Measurements from ENCODE around the gene SPAG6. TPM values are rescaled to one million over a fixed set of nuclear protein-coding genes. Genes with fewer than 3 reads are reported as not detected.

The SPAG6 gene
- total and polyA plus RNA-seq, 9 of the 15 experiments (the other 6 are each of a cell fraction or from before 2014, with no cell fraction given), result 3.5 to 23.1 (median 11.8) TPM

DNA sequence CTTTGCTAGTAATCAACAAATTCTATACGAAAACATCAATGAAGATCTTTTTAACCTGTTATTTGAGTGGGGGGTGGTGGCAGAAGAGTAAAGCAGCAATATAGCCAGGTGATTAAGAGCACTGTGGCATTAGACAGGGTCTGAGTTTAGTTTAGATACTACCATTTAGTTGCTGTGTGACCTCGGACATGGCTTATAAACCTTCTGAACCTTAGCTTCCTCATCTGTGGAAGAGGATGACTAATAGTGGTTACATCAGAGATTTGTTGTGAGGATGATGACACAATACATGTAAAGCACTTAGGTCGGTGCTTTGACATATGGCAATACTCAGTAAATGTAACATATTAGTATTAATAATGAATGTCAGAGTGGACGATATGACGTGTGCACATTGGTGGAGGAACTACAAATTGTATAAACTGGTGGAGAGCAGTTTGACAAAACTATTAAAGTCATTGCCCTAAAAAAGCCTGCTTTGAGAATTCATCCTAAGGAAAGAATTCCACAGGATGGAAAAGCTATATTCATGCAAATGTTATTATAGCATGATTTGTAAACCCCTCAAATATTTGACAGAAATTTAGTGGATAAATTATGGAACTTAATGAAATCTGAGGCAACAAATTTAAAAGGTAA, 24.3 kb downstream of the SPAG6 start (continued):
- no peak for TF ChIP-seq ZFP1 (CRISPR knock-in tag; IDR thresholded peaks at IDR 0.05)
- no peak for TF ChIP-seq ZKSCAN3 (CRISPR knock-in tag; IDR thresholded peaks at IDR 0.05)
- no peak for TF ChIP-seq ELF2 (CRISPR knock-in tag; IDR thresholded peaks at IDR 0.05)
- TF ChIP-seq, protein P1, sequence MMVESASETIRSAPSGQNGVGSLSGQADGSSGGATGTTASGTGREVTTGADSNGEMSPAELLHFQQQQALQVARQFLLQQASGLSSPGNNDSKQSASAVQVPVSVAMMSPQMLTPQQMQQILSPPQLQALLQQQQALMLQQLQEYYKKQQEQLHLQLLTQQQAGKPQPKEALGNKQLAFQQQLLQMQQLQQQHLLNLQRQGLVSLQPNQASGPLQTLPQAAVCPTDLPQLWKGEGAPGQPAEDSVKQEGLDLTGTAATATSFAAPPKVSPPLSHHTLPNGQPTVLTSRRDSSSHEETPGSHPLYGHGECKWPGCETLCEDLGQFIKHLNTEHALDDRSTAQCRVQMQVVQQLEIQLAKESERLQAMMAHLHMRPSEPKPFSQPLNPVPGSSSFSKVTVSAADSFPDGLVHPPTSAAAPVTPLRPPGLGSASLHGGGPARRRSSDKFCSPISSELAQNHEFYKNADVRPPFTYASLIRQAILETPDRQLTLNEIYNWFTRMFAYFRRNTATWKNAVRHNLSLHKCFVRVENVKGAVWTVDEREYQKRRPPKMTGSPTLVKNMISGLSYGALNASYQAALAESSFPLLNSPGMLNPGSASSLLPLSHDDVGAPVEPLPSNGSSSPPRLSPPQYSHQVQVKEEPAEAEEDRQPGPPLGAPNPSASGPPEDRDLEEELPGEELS (CRISPR knock-in tag; IDR thresholded peaks at IDR 0.05; ENCODE audit: borderline replicate concordance), result no peak
- TF ChIP-seq, protein P2, sequence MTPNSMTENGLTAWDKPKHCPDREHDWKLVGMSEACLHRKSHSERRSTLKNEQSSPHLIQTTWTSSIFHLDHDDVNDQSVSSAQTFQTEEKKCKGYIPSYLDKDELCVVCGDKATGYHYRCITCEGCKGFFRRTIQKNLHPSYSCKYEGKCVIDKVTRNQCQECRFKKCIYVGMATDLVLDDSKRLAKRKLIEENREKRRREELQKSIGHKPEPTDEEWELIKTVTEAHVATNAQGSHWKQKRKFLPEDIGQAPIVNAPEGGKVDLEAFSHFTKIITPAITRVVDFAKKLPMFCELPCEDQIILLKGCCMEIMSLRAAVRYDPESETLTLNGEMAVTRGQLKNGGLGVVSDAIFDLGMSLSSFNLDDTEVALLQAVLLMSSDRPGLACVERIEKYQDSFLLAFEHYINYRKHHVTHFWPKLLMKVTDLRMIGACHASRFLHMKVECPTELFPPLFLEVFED (CRISPR knock-in tag; conservative IDR thresholded peaks at IDR 0.05), result no peak
- no peak for TF ChIP-seq PHF21A (IDR thresholded peaks at IDR 0.05; ENCODE audit: borderline replicate concordance, low read depth)
- no peak for TF ChIP-seq SMARCB1 (IDR thresholded peaks at IDR 0.05; ENCODE audit: insufficient read length, low read depth)
- TF ChIP-seq YBX1 (IDR thresholded peaks at IDR 0.05), result no peak
- TF ChIP-seq SMAD3 (CRISPR knock-in tag; conservative IDR thresholded peaks at IDR 0.05), result no peak
- no peak for TF ChIP-seq PCBP2 (IDR thresholded peaks at IDR 0.05; ENCODE audit: low read depth, low read length, poor library complexity, severe bottlenecking)
- TF ChIP-seq, protein P3, sequence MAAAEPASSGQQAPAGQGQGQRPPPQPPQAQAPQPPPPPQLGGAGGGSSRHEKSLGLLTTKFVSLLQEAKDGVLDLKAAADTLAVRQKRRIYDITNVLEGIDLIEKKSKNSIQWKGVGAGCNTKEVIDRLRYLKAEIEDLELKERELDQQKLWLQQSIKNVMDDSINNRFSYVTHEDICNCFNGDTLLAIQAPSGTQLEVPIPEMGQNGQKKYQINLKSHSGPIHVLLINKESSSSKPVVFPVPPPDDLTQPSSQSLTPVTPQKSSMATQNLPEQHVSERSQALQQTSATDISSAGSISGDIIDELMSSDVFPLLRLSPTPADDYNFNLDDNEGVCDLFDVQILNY (CRISPR knock-in tag; IDR thresholded peaks at IDR 0.05), result no peak
- TF ChIP-seq ZNF778 (CRISPR knock-in tag; IDR thresholded peaks at IDR 0.05), result no peak
- no peak for TF ChIP-seq U2AF2 (optimal IDR thresholded peaks at IDR 0.05; ENCODE audit: low read depth, low read length)
- peak; percentile 73; the same call in 1 of the 2 replicates for TF ChIP-seq MTA3 (IDR thresholded peaks at IDR 0.05; ENCODE audit: borderline replicate concordance)
- TF ChIP-seq FOXJ2 (tag; IDR thresholded peaks at IDR 0.05), result no peak
- TF ChIP-seq ZNF668 (CRISPR knock-in tag; IDR thresholded peaks at IDR 0.05), result no peak
- no peak for TF ChIP-seq MTA1 (IDR thresholded peaks at IDR 0.05; ENCODE audit: borderline replicate concordance)
- TF ChIP-seq CSDE1 (IDR thresholded peaks at IDR 0.05), result no peak
- no peak for TF ChIP-seq KLF6 (CRISPR knock-in tag; IDR thresholded peaks at IDR 0.05; ENCODE audit: borderline replicate concordance)
- no peak for TF ChIP-seq TEAD1 (CRISPR knock-in tag; IDR thresholded peaks at IDR 0.05)
- no peak for TF ChIP-seq MCM2 (IDR thresholded peaks at IDR 0.05; ENCODE audit: low read depth)
- no peak for TF ChIP-seq ZNF184 (CRISPR knock-in tag; IDR thresholded peaks at IDR 0.05)
- no peak for TF ChIP-seq CREBBP (IDR thresholded peaks at IDR 0.05; ENCODE audit: low read depth, low read length)
- TF ChIP-seq ETV5 (CRISPR knock-in tag; IDR thresholded peaks at IDR 0.05; ENCODE audit: low read depth), result no peak
- TF ChIP-seq, protein P4, sequence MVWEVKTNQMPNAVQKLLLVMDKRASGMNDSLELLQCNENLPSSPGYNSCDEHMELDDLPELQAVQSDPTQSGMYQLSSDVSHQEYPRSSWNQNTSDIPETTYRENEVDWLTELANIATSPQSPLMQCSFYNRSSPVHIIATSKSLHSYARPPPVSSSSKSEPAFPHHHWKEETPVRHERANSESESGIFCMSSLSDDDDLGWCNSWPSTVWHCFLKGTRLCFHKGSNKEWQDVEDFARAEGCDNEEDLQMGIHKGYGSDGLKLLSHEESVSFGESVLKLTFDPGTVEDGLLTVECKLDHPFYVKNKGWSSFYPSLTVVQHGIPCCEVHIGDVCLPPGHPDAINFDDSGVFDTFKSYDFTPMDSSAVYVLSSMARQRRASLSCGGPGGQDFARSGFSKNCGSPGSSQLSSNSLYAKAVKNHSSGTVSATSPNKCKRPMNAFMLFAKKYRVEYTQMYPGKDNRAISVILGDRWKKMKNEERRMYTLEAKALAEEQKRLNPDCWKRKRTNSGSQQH (CRISPR knock-in tag; IDR thresholded peaks at IDR 0.05), result no peak
- TF ChIP-seq PYGO2 (tag; IDR thresholded peaks at IDR 0.05), result no peak
